GM10266 (cell line): Measurements from ENCODE around the gene ZNF318.

Experiments used
- DNase-seq: peaks from one replicate; pipeline ENCODE4 v3.0.0; 2012; ENCODE audit errors: extremely low spot score
- TF ChIP-seq, protein P1 (sequence below): IDR thresholded peaks from 2 replicates; pipeline ENCODE4 v1.5.1; 2012; ENCODE audit warnings: mild to moderate bottlenecking, low read depth; ENCODE audit not compliant: control insufficient read depth, insufficient read depth; ENCODE audit errors: missing control alignments

Gene ZNF318

GRCh38 chr6:43292763-43293318 is 76.6 kb downstream of the ZNF318 start:
- TF ChIP-seq, protein P1, sequence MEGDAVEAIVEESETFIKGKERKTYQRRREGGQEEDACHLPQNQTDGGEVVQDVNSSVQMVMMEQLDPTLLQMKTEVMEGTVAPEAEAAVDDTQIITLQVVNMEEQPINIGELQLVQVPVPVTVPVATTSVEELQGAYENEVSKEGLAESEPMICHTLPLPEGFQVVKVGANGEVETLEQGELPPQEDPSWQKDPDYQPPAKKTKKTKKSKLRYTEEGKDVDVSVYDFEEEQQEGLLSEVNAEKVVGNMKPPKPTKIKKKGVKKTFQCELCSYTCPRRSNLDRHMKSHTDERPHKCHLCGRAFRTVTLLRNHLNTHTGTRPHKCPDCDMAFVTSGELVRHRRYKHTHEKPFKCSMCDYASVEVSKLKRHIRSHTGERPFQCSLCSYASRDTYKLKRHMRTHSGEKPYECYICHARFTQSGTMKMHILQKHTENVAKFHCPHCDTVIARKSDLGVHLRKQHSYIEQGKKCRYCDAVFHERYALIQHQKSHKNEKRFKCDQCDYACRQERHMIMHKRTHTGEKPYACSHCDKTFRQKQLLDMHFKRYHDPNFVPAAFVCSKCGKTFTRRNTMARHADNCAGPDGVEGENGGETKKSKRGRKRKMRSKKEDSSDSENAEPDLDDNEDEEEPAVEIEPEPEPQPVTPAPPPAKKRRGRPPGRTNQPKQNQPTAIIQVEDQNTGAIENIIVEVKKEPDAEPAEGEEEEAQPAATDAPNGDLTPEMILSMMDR, result no peak
- no peak for DNase-seq

DNA sequence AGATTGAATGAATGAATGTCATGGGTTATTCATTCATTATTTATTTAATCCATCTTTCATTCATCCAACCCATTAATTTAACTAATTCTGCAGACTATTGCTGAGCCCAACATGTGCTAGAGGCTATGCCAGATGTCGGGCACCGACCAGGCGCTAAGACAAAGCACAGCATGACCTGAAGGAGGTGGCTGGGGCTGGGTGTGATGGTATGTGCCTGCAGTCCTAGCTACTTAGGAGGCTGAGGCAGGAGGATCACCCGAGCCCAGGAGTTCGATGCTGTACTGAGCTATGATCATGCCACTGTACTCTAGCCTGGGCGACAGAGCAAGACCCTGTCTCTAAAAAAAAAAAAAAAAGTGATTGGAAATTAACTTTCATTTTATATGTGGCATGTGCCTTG is 77.1 kb downstream of the ZNF318 start:
- TF ChIP-seq, protein P1, result no peak
- DNase-seq, result no peak

- TF ChIP-seq, protein P1, result no peak
- no peak for DNase-seq
Observed at GRCh38 chr6:43291708-43292107, 77.7 kb downstream of the ZNF318 start.

DNA sequence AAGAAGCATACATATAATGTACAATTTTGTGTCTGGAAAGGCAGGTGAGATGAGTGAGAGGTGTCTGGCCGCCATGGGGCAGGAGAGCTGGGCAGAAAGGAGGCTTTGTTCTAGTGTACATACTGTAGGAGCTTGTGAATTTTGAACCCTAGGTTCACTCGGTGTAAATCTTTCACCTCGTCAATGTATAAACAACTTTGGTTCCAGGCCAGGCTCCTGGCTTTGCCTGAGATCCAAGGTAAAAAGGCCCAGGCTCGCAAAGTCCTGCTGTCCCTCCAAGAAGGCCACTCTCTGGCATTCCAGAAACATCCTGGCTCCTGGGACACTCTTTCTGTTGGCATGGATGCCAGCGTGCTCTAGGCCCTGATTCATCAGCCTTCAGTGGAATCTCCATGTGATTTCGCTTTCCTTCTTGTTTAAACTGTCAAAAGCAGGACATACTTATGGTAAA is 78.5 kb downstream of the ZNF318 start:
- no peak for DNase-seq
- TF ChIP-seq, protein P1, result no peak

DNA sequence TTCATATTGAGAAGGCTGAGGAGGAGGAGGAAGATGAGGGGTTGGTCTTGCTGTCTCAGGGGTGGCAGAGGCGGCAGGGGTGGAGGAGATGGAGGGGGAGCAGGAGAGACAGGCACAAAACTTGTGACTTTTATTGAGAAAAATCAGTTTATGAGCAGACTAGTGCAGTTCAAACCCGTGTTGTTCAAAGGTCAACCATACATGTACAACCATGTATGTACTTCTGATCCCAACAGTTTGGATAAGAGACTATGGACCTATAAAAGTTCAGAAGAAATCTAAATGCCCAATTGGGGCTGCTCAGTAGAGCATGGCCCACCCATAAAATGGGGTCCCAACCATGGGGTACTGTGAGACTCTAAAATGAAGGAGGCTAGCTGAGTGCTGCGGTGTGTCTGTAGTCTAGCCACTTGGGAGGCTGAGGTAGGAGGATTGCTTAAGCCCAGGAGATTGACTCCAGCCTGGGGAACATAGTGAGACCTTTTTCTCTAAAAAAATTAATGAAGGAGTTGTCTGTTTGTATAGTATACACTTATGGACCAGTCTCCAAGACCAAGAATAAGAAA is 79.0 kb downstream of the ZNF318 start:
- no peak for DNase-seq
- TF ChIP-seq, protein P1, result no peak

DNA sequence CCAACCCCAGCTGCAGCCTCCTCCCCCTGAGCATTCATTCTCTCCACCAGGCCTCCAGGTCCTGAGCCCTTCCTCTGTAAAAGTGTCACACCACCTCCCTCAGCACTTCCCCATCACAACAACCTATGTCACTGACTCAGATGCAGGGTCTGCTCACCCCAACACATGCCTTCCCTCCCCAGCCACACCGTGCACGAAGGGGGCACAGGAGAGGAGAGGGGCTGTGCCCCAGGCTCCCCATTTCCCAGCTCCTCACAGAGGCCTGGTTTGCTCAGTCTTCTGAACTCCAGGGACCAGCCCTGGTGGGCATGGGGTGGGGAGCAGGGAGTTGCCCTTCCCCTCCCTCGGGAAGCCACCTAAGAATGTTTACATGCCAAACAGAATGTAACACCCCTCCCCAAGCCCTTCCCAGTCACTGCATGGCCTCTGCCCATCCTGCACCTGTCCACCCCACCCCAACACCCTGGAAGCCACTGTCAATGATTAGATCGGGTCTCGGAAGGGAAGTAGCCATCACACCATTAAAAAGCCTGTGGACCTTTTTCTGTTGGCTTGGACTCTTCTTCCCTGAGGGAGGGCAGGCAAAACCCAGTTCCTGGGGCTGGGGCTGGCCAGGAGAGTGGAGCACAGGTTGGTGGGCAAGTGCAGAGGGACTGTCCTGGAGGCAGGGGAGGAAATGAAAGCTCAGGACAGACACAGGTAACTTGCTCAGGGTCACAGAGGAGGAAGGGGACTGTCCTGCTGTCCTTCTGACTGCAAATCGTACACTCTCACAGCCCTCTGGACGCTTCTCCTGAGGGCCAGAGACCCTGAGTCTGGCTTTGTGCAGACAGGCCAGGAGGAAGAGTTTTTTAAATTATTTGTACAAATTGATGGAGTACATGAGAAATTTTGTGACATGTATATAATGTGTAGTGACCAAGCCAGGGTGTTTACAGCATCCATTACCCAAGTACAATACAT is 81.4 kb downstream of the ZNF318 start:
- TF ChIP-seq, protein P1, result no peak
- no peak for DNase-seq

DNA sequence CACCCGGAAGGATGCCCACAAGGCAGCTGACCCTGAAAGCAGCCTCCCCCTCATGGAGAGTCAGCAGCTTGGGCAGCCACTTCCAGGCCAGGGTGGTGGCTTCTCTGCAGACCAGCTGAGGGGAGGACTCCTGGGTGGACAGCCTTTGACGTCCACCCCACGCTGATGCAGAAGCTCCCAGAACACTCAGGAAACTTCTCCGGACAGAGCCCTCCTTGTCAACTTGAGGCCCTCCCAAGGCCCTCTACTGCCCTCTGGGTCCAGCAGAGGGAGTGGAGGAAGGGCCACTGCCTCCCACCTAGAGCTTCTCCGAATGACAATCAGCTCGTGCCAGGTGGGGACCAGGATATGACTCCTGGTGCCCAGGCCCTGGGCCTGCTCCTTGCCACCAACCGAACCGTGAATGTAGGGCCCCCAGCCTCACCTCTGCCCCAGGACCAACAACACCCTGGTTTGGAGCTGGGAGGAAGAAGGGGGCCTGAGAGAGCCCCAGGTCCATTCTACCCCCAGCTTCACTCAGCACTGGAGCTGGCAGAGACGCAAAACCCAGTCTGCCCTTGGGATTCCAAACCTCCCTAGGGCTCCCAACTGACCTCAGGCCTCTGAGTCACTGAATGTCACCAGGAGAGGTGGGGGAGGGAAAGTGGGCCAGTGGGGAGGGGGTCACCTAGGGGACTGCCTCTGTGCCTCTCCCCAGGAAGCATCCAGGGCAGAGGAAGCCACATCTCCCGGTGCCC is 82.3 kb downstream of the ZNF318 start:
- TF ChIP-seq, protein P1, result no peak
- DNase-seq, result no peak
